GM10266 (cell line): ENCODE results near the gene TBCEL.

ENCODE experiments used
- DNase-seq: peaks from one replicate; pipeline ENCODE4 v3.0.0; 2012; ENCODE audit errors: extremely low spot score
- CTCF ChIP-seq: IDR thresholded peaks from 2 replicates; pipeline ENCODE4 v1.5.1; 2012; ENCODE audit warnings: mild to moderate bottlenecking, low read depth; ENCODE audit not compliant: control insufficient read depth, insufficient read depth; ENCODE audit errors: missing control alignments

TBCEL gene

GRCh38 chr11:121138259-121138658 is 114.4 kb downstream of the TBCEL start:
- TF ChIP-seq CTCF, result no peak
- no peak for DNase-seq

- no peak for DNase-seq
- no peak for TF ChIP-seq CTCF
These were observed 116.5 kb downstream of the TBCEL start for GRCh38 chr11:121140369-121140768.
